Epidermal melanocyte (primary cell): Measurements from ENCODE around the gene NUCB2.
A peak's percentile ranks its signal among the peaks of the same experiment; 100 is the strongest.
"Not testable (repeated sequence)": the region's sequence is repeated elsewhere in the genome, so short reads cannot be mapped to it uniquely, and the experiment has no call there.

ENCODE experiments used
- DNase-seq: peaks from one replicate; pipeline ENCODE4 v3.0.0; 2011; ENCODE audit warnings: low spot score; ENCODE audit not compliant: insufficient read length

The NUCB2 gene

DNA sequence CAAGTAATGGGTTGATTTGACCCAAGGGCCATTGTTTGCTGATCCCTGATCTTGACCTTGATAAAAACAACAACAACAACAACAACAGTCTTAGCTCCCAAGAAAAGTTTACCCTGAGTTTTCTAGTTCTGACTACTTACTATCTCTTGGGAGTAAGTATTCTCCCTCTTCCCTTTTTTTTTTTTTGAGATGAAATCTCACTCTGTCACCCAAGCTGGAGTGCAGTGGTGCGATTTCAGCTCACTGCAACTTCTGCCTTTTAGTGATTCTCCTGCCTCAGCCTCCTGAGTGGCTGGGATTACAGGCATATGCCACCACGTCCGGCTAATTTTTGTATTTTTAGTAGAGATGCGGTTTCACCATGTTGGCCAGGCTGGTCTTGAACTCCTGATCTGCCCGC is 8.0 kb upstream of the NUCB2 start:
- DNase-seq: not testable (repeated sequence)

DNA sequence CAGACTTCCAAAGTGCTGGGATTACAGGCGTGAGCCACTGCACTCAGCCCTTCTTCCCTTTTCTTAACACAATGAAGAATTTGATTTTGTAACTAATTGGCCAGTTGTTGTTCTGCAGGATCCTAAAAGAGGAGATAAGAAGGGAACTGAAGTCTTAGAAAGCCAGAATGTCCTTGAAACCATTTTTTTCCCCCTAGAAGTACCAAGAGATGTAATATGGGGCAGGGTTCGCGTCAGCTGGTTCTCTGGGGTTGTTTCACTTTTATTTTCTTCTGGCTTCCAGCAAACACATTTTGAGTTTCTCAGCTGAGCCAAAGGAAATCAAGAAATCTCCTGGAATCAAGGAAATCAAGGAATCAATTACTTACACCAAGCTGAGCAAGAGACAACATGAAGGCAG is 7.6 kb upstream of the NUCB2 start:
- no peak for DNase-seq

DNA sequence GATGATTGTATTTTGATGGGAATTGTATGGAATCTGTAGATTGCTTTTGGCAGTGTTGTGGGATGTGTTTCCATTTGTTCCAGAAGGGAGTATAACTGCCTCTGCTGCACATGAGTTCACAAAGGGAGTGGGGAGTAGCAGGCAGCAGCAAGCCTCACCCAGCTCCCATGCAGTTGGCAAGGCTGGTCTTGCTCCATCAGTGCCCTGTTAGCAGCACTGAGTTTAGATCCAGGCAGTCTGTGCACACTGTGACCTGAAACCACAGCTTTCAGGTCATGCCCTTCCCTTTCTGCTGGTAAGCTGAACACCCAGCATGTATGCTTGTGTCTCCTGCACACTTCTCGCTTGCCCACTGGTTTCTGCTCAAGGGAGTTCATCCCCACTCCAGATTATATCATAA is 3.7 kb upstream of the NUCB2 start:
- DNase-seq: no peak

DNA sequence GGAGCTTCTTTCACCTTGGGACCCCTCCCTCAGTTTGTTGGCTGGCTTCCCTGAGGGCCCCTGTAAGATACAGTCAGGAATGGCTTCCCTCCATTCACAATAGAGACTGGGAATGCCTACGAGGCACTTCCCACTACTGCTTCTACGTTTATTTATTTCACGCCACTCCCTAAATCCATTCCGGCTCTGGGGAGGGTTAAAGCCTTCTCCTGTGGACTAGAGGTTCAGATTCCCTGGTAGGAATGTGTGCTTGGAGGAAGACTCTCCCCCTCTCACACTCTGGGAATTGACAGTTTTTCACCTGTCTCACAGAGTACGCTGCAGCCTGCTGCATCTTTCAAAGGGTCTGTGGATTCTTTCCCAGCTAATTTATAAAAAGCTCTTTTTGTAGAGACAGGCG is 3.3 kb upstream of the NUCB2 start:
- no peak for DNase-seq

GRCh38 chr11:17273668-17274282 is 2.8 kb upstream of the NUCB2 start:
- no peak for DNase-seq

- DNase-seq: no peak
Observed at GRCh38 chr11:17275400-17276235, 921 bp upstream of the NUCB2 start.

GRCh38 chr11:17277024-17277584 is 565 bp downstream of the NUCB2 start:
- peak; percentile 28 for DNase-seq

GRCh38 chr11:17280494-17281127 is 4.1 kb downstream of the NUCB2 start:
- no peak for DNase-seq

DNA sequence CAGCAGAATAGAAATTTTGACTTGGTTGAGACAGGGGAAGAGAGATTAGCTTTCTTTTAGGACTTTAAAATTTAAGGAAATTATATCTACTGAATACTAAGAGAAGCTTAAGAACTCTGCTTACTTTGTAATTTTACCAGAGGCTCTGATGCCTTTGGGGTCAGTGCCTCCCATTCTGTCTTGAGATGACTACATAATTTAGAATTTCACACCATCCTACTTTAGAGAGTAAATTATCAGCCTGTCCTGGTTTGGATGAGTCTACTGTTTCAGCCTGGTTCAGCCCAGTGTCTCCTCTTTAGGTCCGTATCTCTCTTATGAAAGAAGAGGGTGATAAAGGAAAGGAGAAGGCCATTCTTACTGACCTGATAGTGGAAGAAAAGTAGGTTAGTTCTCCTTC is 9.8 kb downstream of the NUCB2 start:
- no peak for DNase-seq

DNA sequence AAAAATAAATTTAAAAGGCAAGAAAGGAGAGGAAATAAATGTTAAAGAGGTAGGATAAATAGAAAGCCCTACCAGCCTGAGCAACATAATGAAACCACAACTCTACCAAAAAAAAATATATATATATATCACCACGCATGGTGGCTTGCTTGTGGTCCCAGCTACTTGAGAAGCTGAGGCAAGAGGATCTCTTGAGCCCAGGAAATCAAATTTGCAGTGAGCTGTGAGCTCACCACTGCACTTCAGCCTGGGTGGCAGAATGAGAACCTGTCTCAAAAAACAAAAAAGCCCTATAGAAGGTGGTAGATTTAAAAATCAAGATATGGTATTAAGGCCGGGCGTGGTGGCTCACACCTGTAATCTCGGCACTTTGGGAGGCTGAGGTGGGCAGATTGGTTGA is 10.5 kb downstream of the NUCB2 start:
- no peak for DNase-seq

GRCh38 chr11:17291710-17292109 is 15.2 kb downstream of the NUCB2 start:
- no peak for DNase-seq

- DNase-seq: no peak
Observed at GRCh38 chr11:17293311-17293710, 16.8 kb downstream of the NUCB2 start.

- DNase-seq: no peak
Observed at GRCh38 chr11:17294033-17294432, 17.5 kb downstream of the NUCB2 start.

DNA sequence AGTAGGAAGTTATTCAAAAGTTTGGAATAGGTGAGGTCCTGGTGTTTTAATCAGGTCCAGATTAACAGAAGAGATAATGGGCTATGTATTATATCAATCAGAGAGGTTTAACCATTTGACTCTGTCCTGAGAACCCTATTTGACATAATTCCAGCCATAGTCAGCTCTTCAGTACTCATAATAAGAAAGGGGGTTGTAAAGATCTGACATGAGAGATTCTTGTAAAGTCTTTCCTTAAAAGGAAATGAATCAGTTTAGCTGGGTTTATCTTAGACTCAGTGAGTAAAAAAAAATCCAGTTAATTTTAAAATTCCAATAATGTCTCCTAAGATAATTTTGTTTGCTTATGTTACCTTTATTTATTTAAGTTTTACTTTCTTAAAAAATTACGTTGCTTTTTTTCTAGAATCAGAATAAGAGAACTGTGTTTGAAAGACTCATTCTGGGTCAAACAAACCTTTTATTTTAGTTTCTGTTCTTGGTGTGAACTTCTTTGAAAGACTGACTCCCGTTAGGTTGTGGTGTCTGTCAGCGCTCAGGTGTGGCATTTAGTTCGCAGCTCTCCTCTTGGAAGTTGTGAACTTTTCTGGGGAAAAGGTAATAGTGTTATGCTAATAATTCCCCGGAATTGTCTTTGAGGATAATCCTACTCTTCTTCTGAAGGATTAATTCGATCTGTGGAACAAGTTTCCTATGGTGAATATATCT is 20.5 kb downstream of the NUCB2 start:
- no peak for DNase-seq

- DNase-seq: no peak
Observed at GRCh38 chr11:17298302-17298701, 21.8 kb downstream of the NUCB2 start.

DNA sequence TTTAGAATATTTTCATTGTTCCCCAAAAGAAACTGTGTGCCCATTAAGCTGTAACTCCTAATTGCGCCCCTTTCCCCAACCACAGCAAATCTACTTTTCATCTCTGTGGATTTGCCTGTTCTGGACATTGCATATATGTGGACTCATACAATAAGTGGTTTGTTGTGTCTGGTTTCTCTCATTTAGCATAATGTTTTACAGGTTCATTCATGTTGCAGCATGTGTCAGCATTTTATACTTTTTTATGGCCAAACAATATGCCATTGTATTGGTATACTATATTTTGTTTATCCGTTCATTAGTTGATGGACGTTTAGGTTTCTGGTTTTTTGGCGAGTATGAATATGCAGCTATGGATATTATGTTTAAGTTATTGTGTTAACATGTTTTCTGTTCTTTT is 23.8 kb downstream of the NUCB2 start:
- no peak for DNase-seq

GRCh38 chr11:17313349-17314231 is 37.1 kb downstream of the NUCB2 start:
- no peak for DNase-seq

DNA sequence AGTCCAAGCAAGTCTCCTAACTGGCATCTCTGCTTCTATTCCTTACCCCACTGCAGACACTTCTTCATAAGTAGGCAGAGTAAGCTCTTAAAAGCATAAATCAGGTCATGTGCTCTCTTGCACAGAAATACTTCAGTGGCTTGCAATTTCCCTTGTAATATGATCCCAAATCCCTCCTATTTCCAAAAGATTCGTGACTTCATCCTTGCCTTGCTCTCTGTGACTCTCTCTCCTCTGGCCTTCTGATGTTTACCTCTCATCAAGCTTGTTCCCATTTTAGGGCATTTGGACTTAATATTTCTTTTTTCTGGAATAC is 37.7 kb downstream of the NUCB2 start:
- DNase-seq: no peak

DNA sequence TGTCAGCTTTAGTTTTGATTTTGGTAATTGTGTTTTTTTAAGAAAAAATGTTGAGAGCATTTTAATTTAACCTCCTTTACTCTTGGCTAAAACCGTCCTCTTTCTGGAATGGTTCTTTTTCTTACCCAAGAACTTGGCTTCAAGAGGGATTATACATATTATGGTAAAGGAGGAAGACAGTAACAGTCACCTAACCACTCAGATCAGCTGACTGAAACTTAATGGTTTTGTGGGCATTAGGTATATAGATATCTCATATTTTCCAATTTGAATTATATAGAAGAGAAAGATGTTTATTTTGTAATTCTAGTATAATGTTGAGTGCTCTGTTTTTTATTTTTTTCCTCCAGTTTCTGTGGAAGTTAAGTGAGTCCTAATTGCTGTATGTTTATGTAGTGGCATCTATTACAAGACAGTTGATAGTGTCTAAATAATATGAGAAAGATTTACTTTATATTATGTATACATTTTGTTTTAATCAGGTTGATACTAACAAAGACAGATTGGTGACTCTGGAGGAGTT is 38.4 kb downstream of the NUCB2 start:
- no peak for DNase-seq

DNA sequence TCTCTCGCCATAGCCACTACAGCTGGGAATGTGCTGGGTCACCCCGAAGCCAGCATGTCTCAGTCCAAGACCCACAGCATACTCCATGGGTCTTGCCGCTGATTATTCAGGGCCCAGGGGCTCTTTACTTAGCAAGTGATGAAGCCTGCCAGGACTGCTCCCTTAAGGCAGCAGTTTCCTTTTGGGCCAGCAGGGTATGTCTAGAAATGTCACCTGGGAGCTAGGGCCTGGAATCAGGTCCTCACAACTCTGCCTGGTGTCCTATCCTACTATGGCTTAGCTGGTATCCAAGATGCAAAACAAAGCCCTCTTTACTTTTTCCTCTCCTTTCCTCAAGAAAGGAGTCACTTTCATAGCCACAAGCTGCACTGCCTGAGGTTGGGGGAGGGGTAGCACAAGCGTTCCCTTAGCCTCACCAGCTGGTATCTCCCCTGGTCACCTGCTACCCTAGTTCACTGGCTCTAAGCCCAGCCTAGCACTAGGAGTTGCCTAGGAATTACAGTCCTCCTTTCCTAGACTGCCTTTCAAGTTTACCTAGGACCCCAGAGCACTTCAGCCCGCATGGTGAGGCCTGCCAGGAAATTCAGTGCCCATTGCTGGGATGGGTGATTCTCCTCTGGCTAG is 52.4 kb downstream of the NUCB2 start:
- no peak for DNase-seq
